22Rv1 (cell line): ENCODE results near the gene AKAP3.

Source experiments
- ZFX ChIP-seq: fragments of 450-650 bp; IDR thresholded peaks from 2 replicates; pipeline ENCODE4 v1.6.1; 2017; ENCODE audit warnings: antibody characterized with exemption, borderline replicate concordance
- TF ChIP-seq, protein P1 (sequence below): fragments of 450-650 bp; IDR thresholded peaks from 2 replicates; pipeline ENCODE4 v1.5.1; 2017; ENCODE audit warnings: mild to moderate bottlenecking

GRCh38 chr12:4621511-4621910 is 27.3 kb downstream of the AKAP3 start:
- TF ChIP-seq, protein P1, sequence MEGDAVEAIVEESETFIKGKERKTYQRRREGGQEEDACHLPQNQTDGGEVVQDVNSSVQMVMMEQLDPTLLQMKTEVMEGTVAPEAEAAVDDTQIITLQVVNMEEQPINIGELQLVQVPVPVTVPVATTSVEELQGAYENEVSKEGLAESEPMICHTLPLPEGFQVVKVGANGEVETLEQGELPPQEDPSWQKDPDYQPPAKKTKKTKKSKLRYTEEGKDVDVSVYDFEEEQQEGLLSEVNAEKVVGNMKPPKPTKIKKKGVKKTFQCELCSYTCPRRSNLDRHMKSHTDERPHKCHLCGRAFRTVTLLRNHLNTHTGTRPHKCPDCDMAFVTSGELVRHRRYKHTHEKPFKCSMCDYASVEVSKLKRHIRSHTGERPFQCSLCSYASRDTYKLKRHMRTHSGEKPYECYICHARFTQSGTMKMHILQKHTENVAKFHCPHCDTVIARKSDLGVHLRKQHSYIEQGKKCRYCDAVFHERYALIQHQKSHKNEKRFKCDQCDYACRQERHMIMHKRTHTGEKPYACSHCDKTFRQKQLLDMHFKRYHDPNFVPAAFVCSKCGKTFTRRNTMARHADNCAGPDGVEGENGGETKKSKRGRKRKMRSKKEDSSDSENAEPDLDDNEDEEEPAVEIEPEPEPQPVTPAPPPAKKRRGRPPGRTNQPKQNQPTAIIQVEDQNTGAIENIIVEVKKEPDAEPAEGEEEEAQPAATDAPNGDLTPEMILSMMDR: no peak
- TF ChIP-seq ZFX: no peak
